SKM-1 (cell line): ENCODE data around the gene SCART1.
"Not testable (repeated sequence)": the region's sequence is repeated elsewhere in the genome, so short reads cannot be mapped to it uniquely, and the experiment has no call there.

ENCODE experiments used
- DNase-seq: peaks from one replicate; lab custom pipeline; 2025; ENCODE audit not compliant: unreplicated experiment; lab: John Stamatoyannopoulos, UW

The SCART1 gene

GRCh38 chr10:133431888-133432613 lies 21.7 kb upstream of the SCART1 start:
- not testable (repeated sequence) for DNase-seq

DNA sequence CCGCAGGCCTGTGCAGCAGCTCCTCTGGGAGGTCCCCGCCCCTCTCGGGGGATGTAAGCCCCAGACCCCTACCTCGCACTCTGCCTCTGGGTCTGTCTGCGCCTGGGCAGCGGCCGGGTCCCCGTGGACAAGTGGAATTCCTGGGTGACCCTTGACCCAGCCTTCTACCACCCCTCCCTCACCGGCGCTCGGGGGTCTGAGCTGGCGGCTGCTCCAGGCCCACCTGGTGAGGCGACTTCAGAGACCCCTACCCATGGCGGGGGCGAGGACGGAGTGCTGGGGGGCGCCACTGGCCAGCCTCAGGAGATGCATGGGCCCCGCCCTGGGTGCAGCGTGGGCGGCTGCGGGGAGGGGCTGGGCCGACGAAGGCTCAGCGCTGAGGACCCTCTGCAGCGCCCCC lies 21.0 kb upstream of the SCART1 start:
- not testable (repeated sequence) for DNase-seq

- peak; percentile 63 for DNase-seq
Measured at GRCh38 chr10:133438711-133439273, 15.0 kb upstream of the SCART1 start.

- DNase-seq: no peak
Measured at GRCh38 chr10:133439517-133440461, 14.0 kb upstream of the SCART1 start.

GRCh38 chr10:133440633-133441285 lies 13.0 kb upstream of the SCART1 start:
- DNase-seq: no peak

DNA sequence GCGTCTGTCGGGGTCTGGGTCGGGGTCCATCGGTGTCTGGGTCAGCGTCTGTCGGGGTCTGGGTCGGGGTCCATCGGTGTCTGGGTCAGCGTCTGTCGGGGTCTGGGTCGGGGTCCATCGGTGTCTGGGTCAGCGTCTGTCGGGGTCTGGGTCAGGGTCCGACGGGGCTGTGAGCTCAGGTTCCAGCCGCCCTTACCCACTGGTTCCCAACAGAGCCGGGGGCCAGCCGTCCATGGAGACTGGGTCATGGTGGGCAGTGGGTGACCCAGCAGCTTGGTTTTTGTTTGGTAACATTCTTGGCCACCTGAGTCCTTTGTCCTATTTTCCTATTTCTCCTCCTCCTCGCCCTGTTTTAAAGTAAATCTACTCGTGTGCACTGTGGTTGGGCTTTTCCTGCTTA lies 12.4 kb upstream of the SCART1 start:
- not testable (repeated sequence) for DNase-seq

GRCh38 chr10:133441780-133442179 lies 12.0 kb upstream of the SCART1 start:
- no peak for DNase-seq

GRCh38 chr10:133442191-133442966 lies 11.4 kb upstream of the SCART1 start:
- DNase-seq: peak; percentile 20

DNA sequence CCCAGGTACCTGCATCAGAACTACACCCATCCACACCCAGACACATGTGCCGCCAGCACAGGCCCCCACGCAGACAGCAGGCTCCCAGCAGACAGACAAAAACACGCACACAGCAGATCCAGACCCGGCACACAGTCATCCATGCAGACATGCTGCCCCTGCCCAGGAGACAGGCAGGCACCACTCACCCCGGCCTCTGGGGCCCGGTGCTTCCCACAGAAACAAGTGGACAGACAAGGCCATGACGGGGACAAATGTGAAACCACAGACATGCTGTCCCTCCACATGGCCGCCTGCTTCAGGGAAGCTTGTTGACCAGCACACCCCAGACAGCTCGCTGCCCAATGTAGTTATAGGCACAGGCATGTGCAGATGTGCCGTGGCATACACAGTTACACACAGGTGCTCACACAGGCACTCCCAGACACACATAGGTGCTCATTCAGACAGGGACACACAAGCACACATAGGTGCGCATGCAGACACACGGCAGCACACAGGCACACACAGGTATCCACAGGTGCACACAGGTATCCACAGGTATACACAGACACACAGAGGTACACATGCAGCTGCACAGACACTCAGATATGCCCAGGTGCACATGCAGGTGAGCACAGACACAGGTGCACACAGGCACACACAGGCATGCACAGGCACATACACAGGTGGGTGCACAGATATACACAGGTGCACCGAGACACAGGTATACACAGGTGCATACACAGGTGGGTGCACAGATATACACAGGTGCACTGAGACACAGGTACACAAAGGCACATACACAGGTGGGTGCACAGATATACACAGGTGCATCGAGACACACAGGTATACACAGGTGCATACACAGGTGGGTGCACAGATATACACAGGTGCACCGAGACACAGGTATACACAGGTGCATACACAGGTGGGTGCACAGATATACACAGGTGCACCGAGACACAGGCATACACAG lies 10.5 kb upstream of the SCART1 start:
- no peak for DNase-seq

DNA sequence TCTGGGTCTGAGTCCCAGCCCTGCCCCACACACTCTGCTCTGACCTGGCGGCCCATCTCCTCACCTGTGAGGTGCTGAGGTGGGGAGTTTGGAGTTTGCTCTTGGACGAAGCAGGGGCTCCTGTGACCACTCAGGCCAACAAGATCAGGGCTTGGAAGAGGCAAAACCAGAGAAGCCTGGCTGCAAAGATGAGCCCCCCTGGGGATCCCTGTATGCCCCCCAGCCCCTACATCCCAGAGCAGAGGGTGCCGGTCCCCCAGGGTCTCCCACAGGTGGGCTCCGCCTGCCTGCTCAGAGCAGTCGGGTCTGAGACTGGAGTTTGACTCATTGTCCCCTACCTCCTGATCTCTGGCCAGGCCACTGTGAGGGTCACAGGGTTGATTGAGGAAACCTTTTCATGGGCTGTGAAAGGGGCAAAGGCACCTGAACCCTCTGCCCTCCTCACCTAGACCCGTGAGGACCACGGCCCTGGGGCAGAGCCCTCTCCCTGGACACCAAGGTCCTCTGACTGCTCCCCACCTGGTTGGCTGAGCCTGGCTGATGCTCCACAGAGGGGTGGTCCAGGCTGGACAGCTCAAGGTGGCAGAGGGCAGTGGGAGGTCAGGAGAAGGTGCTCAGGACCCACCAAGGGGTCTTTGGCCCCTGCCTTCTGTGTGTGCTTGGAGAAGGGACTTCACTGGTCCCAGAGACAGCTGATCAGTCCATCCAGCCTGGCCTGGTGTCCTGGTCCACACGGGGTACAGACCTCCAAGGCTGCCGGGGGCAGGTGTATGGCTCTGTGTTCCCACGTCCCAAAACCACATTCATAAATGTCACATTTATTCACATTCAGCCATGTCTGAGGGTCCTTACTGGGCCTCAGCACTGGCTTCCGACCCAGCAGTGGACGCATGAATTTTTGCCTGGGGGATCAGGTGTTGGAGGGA lies 9.1 kb upstream of the SCART1 start:
- DNase-seq: no peak

- DNase-seq: no peak
Measured at GRCh38 chr10:133445268-133445732, 8.4 kb upstream of the SCART1 start.

- no peak for DNase-seq
Measured at GRCh38 chr10:133445751-133446708, 7.7 kb upstream of the SCART1 start.

- no peak for DNase-seq
Measured at GRCh38 chr10:133446979-133447378, 6.8 kb upstream of the SCART1 start.

DNA sequence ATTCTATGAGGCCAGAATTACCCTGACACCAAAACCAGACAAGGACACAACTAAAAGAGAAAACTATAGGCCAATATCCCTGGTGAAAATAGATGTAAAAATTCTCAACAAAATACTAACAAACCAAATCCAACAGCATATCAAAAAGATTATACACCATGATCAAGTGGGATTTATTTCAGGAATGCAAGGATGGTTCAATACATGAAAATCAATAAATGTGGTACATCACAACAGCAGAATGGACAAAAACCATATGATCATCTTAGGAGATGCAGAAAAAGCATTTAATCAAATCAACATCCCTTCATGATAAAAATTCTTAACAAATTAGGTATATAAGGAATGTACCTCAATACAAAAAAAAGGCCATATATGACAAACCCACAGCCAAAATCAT lies 5.6 kb upstream of the SCART1 start:
- no peak for DNase-seq

GRCh38 chr10:133451346-133451745 lies 2.4 kb upstream of the SCART1 start:
- no peak for DNase-seq

- DNase-seq: no peak
Measured at GRCh38 chr10:133452453-133452852, 1.3 kb upstream of the SCART1 start.
